ENCODE results near the gene C8G.

Gene C8G

DNA sequence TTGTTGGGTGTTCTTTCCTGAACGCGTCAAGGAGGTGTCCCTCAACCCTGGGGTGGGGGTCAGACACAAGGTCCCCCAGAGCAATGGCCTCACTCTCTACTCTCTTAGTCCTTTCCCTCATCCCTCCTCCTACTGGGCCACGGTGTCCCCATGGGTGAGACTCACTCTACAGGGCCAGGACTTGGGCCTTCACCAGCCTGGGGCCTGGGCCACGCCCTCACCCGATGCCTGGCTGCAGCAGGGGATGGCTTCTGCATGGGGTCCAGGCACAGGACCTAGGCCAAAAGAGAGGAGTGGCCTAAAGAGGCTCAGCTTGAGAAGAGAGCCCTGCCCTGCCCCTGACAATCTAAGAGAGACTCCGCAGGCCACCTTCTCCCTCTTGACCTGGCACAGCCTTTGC is 12.9 kb downstream of the C8G start:
- no peak overlapping the region for H3K4me3 ChIP-seq (ENCODE audit: low read depth, low read length)
- TF ChIP-seq, protein P1, sequence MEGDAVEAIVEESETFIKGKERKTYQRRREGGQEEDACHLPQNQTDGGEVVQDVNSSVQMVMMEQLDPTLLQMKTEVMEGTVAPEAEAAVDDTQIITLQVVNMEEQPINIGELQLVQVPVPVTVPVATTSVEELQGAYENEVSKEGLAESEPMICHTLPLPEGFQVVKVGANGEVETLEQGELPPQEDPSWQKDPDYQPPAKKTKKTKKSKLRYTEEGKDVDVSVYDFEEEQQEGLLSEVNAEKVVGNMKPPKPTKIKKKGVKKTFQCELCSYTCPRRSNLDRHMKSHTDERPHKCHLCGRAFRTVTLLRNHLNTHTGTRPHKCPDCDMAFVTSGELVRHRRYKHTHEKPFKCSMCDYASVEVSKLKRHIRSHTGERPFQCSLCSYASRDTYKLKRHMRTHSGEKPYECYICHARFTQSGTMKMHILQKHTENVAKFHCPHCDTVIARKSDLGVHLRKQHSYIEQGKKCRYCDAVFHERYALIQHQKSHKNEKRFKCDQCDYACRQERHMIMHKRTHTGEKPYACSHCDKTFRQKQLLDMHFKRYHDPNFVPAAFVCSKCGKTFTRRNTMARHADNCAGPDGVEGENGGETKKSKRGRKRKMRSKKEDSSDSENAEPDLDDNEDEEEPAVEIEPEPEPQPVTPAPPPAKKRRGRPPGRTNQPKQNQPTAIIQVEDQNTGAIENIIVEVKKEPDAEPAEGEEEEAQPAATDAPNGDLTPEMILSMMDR (IDR thresholded peaks at IDR 0.05; ENCODE audit: low read depth, low read length) = no peak
- TF ChIP-seq MYC (IDR thresholded peaks at IDR 0.05; ENCODE audit: low read depth, low read length) = no peak
- TF ChIP-seq, protein P2, sequence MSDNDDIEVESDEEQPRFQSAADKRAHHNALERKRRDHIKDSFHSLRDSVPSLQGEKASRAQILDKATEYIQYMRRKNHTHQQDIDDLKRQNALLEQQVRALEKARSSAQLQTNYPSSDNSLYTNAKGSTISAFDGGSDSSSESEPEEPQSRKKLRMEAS (IDR thresholded peaks at IDR 0.05; ENCODE audit: low read depth, low read length) = no peak
- no peak for TF ChIP-seq POLR2A (IDR thresholded peaks at IDR 0.05; ENCODE audit: extremely low read depth, insufficient read length)

DNA sequence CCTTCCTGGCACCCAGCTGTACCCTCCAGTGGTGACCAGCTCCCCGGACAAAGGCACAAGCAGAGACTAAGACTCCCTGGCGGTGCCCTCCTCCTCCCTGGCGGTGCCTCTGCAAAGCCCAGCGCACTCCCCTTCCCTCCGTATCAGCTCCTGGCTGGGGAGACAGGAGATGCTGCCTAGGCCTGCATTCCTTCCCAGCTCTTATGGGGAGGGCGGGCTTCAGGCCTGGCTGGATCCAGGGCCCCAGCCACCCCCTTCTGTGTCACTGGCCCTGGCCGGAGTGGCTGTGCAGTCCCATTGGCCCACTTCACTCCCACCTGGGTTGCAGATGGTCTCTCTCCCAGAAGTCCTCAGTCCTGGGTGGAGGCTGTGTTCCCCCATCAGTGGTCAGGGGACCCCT is 13.4 kb downstream of the C8G start:
- no peak overlapping the region for H3K4me3 ChIP-seq (ENCODE audit: low read depth, low read length)
- TF ChIP-seq MYC (IDR thresholded peaks at IDR 0.05; ENCODE audit: low read depth, low read length) = no peak
- TF ChIP-seq, protein P1 (IDR thresholded peaks at IDR 0.05; ENCODE audit: low read depth, low read length) = no peak
- TF ChIP-seq POLR2A (IDR thresholded peaks at IDR 0.05; ENCODE audit: extremely low read depth, insufficient read length) = no peak
- TF ChIP-seq, protein P2 (IDR thresholded peaks at IDR 0.05; ENCODE audit: low read depth, low read length) = no peak
- no peak for DNase-seq (ENCODE audit: low read depth)

More for the DNA sequence above, 12.9 kb downstream of the C8G start:
- DNase-seq (ENCODE audit: low read depth) = no peak

DNA sequence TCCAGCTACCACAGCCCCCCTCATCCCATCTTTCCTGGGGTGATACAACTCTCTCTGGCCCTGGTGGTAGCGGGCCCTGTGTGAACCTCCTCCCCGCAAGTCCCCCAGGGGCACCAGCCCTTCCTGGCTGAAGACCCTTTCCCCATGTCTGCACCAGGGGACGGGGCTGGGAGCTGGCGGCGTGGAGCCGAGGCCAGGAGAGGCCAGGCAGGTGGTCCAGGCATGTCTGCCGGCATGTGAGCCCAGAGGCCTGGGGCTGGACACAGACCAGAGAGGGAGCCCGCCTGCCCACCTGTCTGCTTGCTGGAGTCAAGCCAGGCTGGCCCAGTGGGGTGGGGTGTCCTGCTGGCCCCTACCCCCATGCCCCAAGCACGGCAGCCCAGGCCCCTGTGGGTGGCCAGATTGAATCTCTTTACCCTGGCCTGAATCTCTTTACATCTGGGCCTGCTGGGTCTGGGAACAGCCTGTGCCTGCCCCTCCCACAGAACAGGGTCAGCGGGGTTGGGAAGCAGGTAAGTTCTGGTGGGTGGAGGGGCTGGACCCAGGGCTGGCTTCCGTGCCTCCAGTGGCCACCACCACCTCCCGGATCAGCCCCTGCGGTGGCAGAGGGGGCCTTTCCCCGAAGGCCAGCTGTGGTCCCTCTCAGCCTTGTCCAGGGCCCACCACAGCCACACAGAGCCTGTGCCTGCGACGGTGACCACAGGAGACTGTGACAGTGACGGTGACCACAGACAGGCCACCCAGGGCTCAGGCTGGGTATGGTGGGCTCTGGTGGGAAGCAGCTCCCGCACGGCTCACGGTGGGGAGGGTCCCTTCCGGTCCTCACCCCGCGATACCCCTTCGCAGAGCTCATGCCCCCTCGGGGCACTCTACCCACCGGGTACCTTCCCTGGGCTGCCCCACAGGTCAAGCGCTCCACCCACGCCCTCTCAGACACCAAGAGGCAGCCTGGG is 14.1 kb downstream of the C8G start:
- no peak for DNase-seq (ENCODE audit: low read depth)
- no peak for TF ChIP-seq MYC (IDR thresholded peaks at IDR 0.05; ENCODE audit: low read depth, low read length)
- no peak for TF ChIP-seq POLR2A (IDR thresholded peaks at IDR 0.05; ENCODE audit: extremely low read depth, insufficient read length)
- TF ChIP-seq, protein P2 (IDR thresholded peaks at IDR 0.05; ENCODE audit: low read depth, low read length) = no peak
- TF ChIP-seq, protein P1 (IDR thresholded peaks at IDR 0.05; ENCODE audit: low read depth, low read length) = no peak
- H3K4me3 ChIP-seq (ENCODE audit: low read depth, low read length) = no peak overlapping the region

DNA sequence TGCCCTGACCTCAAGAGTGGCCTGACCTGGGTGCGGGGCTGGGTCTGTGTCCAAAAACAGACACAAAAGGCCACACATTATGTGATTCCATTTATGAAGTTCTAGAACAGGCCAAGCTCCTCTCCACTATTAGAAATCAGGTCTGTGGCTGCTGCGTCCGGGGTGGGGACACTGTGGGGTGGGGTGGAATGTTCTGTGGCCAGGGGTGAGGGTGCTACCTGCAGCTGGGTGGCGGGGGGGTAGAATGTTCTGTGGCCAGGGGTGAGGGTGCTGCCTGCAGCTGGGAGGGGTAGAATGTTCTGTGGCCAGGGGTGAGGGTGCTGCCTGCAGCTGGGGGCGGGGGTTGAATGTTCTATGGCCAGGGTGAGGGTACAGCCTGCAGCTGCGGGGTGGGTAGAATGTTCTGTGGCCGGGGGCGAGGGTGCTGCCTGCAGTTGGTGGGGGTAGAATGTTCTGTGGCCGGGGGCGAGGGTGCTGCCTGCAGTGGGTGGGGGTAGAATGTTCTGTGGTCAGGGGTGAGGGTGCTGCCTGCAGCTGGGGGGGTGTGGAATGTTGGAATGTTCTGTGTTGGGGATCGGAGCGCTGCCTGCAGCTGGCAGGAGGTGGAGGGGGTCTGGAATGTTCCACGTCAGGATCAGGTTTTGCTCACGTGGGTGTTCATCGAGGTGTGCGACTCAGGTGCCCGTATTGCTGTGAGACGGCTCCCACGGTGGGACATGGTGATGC is 15.3 kb downstream of the C8G start:
- TF ChIP-seq, protein P1 (IDR thresholded peaks at IDR 0.05; ENCODE audit: low read depth, low read length) = no peak
- no peak for TF ChIP-seq MYC (IDR thresholded peaks at IDR 0.05; ENCODE audit: low read depth, low read length)
- TF ChIP-seq POLR2A (IDR thresholded peaks at IDR 0.05; ENCODE audit: extremely low read depth, insufficient read length) = no peak
- TF ChIP-seq, protein P2 (IDR thresholded peaks at IDR 0.05; ENCODE audit: low read depth, low read length) = no peak
- H3K4me3 ChIP-seq (ENCODE audit: low read depth, low read length) = no peak overlapping the region
- no peak for DNase-seq (ENCODE audit: low read depth)

DNA sequence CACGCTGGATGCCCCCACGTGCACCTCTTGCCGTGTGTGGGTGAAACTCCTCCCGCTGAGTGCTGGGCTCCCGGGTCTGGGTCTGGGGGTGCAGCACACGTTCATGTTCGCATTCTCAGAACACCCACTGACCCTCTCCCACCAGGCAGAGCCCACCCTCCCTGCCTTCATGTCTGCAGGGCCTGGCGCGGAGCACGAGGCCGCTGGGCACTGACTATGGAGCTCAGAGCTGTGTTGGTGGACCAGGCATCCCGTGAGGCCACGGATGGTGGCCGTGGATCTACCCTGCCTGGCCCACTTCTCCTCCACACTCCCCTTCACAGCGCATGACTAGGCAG is 15.9 kb downstream of the C8G start:
- TF ChIP-seq MYC (IDR thresholded peaks at IDR 0.05; ENCODE audit: low read depth, low read length) = no peak
- TF ChIP-seq, protein P1 (IDR thresholded peaks at IDR 0.05; ENCODE audit: low read depth, low read length) = no peak
- TF ChIP-seq, protein P2 (IDR thresholded peaks at IDR 0.05; ENCODE audit: low read depth, low read length) = no peak
- TF ChIP-seq POLR2A (IDR thresholded peaks at IDR 0.05; ENCODE audit: extremely low read depth, insufficient read length) = no peak
- no peak for DNase-seq (ENCODE audit: low read depth)
- H3K4me3 ChIP-seq (ENCODE audit: low read depth, low read length) = no peak overlapping the region
